Loucy (cell line): ENCODE measurements around the gene ZNF595.

Experiments
- EZH2phosphoT487 ChIP-seq: fragments of 200-600 bp; IDR thresholded peaks from 2 replicates; pipeline ENCODE4 v1.6.1; 2018; ENCODE audit warnings: antibody characterized with exemption, mild to moderate bottlenecking, moderate library complexity, borderline replicate concordance
- TF ChIP-seq, protein P1 (sequence below): fragments of 200-600 bp; sonication (generic); conservative IDR thresholded peaks from 2 replicates; pipeline ENCODE4 v1.5.1; 2014; ENCODE audit warnings: mild to moderate bottlenecking, antibody characterized with exemption, low read length

DNA sequence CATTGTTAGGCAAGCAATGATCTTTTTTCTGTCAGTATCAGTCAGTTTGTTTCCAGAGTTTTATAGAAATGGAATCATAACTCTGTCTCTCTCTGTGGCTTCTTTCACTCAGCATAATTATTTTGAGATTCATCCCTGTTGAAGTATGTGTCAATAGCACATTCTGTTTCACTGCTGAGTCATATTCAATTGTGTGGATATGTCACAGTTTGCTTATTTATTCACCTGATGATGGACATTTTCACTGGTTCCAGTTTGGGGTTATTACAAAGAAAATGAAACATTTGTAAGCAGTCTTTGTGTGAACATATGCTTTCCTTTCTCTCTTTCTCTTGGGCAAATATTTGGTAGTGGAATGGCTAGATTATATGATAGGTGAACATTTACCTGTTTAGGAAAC lies 61.0 kb downstream of the ZNF595 start:
- TF ChIP-seq, protein P1, sequence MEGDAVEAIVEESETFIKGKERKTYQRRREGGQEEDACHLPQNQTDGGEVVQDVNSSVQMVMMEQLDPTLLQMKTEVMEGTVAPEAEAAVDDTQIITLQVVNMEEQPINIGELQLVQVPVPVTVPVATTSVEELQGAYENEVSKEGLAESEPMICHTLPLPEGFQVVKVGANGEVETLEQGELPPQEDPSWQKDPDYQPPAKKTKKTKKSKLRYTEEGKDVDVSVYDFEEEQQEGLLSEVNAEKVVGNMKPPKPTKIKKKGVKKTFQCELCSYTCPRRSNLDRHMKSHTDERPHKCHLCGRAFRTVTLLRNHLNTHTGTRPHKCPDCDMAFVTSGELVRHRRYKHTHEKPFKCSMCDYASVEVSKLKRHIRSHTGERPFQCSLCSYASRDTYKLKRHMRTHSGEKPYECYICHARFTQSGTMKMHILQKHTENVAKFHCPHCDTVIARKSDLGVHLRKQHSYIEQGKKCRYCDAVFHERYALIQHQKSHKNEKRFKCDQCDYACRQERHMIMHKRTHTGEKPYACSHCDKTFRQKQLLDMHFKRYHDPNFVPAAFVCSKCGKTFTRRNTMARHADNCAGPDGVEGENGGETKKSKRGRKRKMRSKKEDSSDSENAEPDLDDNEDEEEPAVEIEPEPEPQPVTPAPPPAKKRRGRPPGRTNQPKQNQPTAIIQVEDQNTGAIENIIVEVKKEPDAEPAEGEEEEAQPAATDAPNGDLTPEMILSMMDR = no peak
- TF ChIP-seq EZH2phosphoT487 = no peak
